Liver (tissue), 3 donors: ENCODE results near the gene SLMAP.

Experiments
- CTCF ChIP-seq: fragments of 150-350 bp; IDR thresholded peaks from 2 replicates; pipeline ENCODE4 v1.5.1; 2017; ENCODE audit warnings: improper control_type of control experiment, low read depth, low read length; ENCODE audit not compliant: missing input control
- EGR1 ChIP-seq, 2 donors: IDR thresholded peaks; 2 replicates each; pipeline ENCODE4 v1.6.1; 2016 to 2018; ENCODE audit warnings: antibody characterized with exemption in 2 of 2, low read depth in 2 of 2
- GABPA ChIP-seq, 2 donors: IDR thresholded peaks in 1 of 2; conservative IDR thresholded peaks in 1 of 2; 2 replicates each; pipeline ENCODE4 v1.6.1; 2016; ENCODE audit warnings: antibody characterized with exemption in 2 of 2, mild to moderate bottlenecking in 1 of 2, moderate library complexity in 1 of 2
- HNF4G ChIP-seq: IDR thresholded peaks from 2 replicates; pipeline ENCODE4 v1.6.1; 2016; ENCODE audit warnings: antibody characterized with exemption
- MAX ChIP-seq: IDR thresholded peaks from 2 replicates; pipeline ENCODE4 v1.6.1; 2016; ENCODE audit warnings: antibody characterized with exemption
- RAD21 ChIP-seq, 2 donors: IDR thresholded peaks; 2 replicates each; pipeline ENCODE4 v1.6.1; 2016; ENCODE audit warnings: antibody characterized with exemption in 2 of 2, mild to moderate bottlenecking in 2 of 2
- REST ChIP-seq: IDR thresholded peaks from 2 replicates; pipeline ENCODE4 v1.6.1; 2016; ENCODE audit warnings: antibody characterized with exemption, mild to moderate bottlenecking
- RXRA ChIP-seq, 2 donors: IDR thresholded peaks; 2 replicates each; pipeline ENCODE4 v1.6.1; 2017 to 2018; ENCODE audit warnings: antibody characterized with exemption in 2 of 2, mild to moderate bottlenecking in 1 of 2
- donor health status: healthy.
- donor health status: healthy.

GRCh38 chr3:57948781-57949242 lies 192.7 kb downstream of the SLMAP start:
- no peak for TF ChIP-seq CTCF
- no peak for TF ChIP-seq HNF4G
- no peak for TF ChIP-seq RAD21 (IDR thresholded peaks at IDR 0.05)
- TF ChIP-seq EGR1 (IDR thresholded peaks at IDR 0.05; ENCODE audit: low read depth in 2 of 2): no peak
- TF ChIP-seq REST: no peak
- TF ChIP-seq RXRA (IDR thresholded peaks at IDR 0.05): no peak
- no peak for TF ChIP-seq MAX
- no peak for TF ChIP-seq GABPA (IDR thresholded peaks at IDR 0.05 in 1 of 2, conservative IDR thresholded peaks at IDR 0.05 in 1 of 2)
